HepG2 (cell line): Measurements from ENCODE around the gene DPY30. TPM values are rescaled to one million over a fixed set of nuclear protein-coding genes. Genes with fewer than 3 reads are reported as not detected.

Experiments
- AKAP8 ChIP-seq: sonication (generic); formaldehyde crosslinking; IDR thresholded peaks from 2 replicates; pipeline ENCODE4 v1.5.1; 2020; ENCODE audit warnings: mild to moderate bottlenecking, missing genetic modification reagents
- ERF ChIP-seq: IDR thresholded peaks from 2 replicates; pipeline ENCODE4 v1.6.1; 2018; ENCODE audit warnings: missing biosample characterization, missing genetic modification reagents
- FOXA1 ChIP-seq, 2 experiments: fragments of 450-650 bp in 1 of 2; sonication (generic) in 1 of 2; formaldehyde crosslinking in 1 of 2; IDR thresholded peaks; 2 replicates each; pipeline versions ENCODE4 v1.4.0 to v1.6.1; 2016 to 2020; ENCODE audit warnings: missing genetic modification reagents in 1 of 2
- GATA4 ChIP-seq: sonication (generic); IDR thresholded peaks from 2 replicates; pipeline ENCODE4 v1.6.1; 2016; ENCODE audit warnings: antibody characterized with exemption, low read depth, borderline replicate concordance
- HOXD1 ChIP-seq: sonication (generic); formaldehyde crosslinking; IDR thresholded peaks from 2 replicates; pipeline ENCODE4 v1.5.0; 2020; ENCODE audit warnings: missing genetic modification reagents
- NCOR1 ChIP-seq: fragments of 200-600 bp; sonication (generic); IDR thresholded peaks from 2 replicates; pipeline ENCODE4 v1.7.0; 2017; ENCODE audit warnings: antibody characterized with exemption, low read length, borderline replicate concordance
- RORA ChIP-seq: sonication (generic); formaldehyde crosslinking; IDR thresholded peaks from 2 replicates; pipeline ENCODE4 v1.5.0; 2020; ENCODE audit warnings: mild to moderate bottlenecking, missing genetic modification reagents, moderate library complexity
- SMARCE1 ChIP-seq: fragments of 450-650 bp; IDR thresholded peaks from 2 replicates; pipeline ENCODE4 v1.6.1; 2017; ENCODE audit warnings: borderline replicate concordance
- SPEN ChIP-seq: sonication (generic); formaldehyde crosslinking; IDR thresholded peaks from 2 replicates; pipeline ENCODE4 v1.5.1; 2020; ENCODE audit warnings: low read depth, mild to moderate bottlenecking, missing genetic modification reagents
- TAF1 ChIP-seq: sonication (generic); formaldehyde crosslinking; IDR thresholded peaks from 2 replicates; pipeline ENCODE4 v1.4.0; 2020; ENCODE audit warnings: missing genetic modification reagents
- ZFP1 ChIP-seq: IDR thresholded peaks from 2 replicates; pipeline ENCODE4 v1.6.1; 2016
- ZNF335 ChIP-seq: sonication (generic); formaldehyde crosslinking; IDR thresholded peaks from 2 replicates; pipeline ENCODE4 v1.4.0; 2020; ENCODE audit warnings: missing genetic modification reagents
- ZNF33A ChIP-seq: sonication (generic); formaldehyde crosslinking; IDR thresholded peaks from 2 replicates; pipeline ENCODE4 v1.5.1; 2020; ENCODE audit warnings: missing genetic modification reagents, mild to moderate bottlenecking, moderate library complexity, borderline replicate concordance
- ZNF510 ChIP-seq: sonication (generic); formaldehyde crosslinking; IDR thresholded peaks from 2 replicates; pipeline ENCODE4 v1.4.0; 2020; ENCODE audit warnings: low read depth, mild to moderate bottlenecking, missing genetic modification reagents
- ZNF530 ChIP-seq: sonication (generic); formaldehyde crosslinking; IDR thresholded peaks from 2 replicates; pipeline ENCODE4 v1.5.0; 2020; ENCODE audit warnings: low read depth, mild to moderate bottlenecking, missing genetic modification reagents
- ZNF850 ChIP-seq: sonication (generic); formaldehyde crosslinking; conservative IDR thresholded peaks from 2 replicates; pipeline ENCODE4 v1.9.0; 2021; ENCODE audit warnings: mild to moderate bottlenecking, missing genetic modification reagents
- polyA plus RNA-seq, 8 experiments: library from polyadenylated mRNA; depleted of rRNA in 3 of 8; stranded (reverse) in 7 of 8; unstranded in 1 of 8; fragments of >200 nt; fragmentation: Illumina TruSeq in 4 of 8; extraction: Trizol in 4 of 8; gene quantifications; 2 replicates each; pipeline versions ENCODE4 v1.2.1 to v1.2.3, GENCODE V29; 2011 to 2016; ENCODE audit warnings: low read depth in 4 of 8, missing spikeins in 1 of 8, mixed read lengths in 1 of 8; ENCODE audit not compliant: insufficient read depth in 1 of 8
- total RNA-seq, 5 experiments: library from RNA; depleted of rRNA; stranded (reverse); fragments of >200 nt; fragmentation: Illumina TruSeq; extraction: Trizol; gene quantifications; 2 replicates each; pipeline ENCODE4 v1.2.3, GENCODE V29; 2016; ENCODE audit warnings: low read depth in 1 of 5
- TF ChIP-seq, protein P1 (sequence below): fragments of 450-650 bp; IDR thresholded peaks from 2 replicates; pipeline ENCODE4 v1.6.1; 2016
- TF ChIP-seq, protein P2 (sequence below): sonication (generic); formaldehyde crosslinking; IDR thresholded peaks from 2 replicates; pipeline ENCODE4 v1.8.0; 2022; ENCODE audit warnings: low read depth, missing genetic modification reagents
- TF ChIP-seq, protein P3 (sequence below): sonication (generic); formaldehyde crosslinking; IDR thresholded peaks from 2 replicates; pipeline ENCODE4 v1.9.0; 2021; ENCODE audit warnings: missing genetic modification reagents, mild to moderate bottlenecking, borderline replicate concordance
- TF ChIP-seq, protein P4 (sequence below): sonication (generic); formaldehyde crosslinking; IDR thresholded peaks from 2 replicates; pipeline ENCODE4 v1.5.1; 2020; ENCODE audit warnings: mild to moderate bottlenecking, missing genetic modification reagents, borderline replicate concordance

DPY30 gene
- total and polyA plus RNA-seq, 2 of the 13 experiments (the other 11 are each of a cell fraction or from before 2014, with no cell fraction given) = 98.1 to 118 TPM

DNA sequence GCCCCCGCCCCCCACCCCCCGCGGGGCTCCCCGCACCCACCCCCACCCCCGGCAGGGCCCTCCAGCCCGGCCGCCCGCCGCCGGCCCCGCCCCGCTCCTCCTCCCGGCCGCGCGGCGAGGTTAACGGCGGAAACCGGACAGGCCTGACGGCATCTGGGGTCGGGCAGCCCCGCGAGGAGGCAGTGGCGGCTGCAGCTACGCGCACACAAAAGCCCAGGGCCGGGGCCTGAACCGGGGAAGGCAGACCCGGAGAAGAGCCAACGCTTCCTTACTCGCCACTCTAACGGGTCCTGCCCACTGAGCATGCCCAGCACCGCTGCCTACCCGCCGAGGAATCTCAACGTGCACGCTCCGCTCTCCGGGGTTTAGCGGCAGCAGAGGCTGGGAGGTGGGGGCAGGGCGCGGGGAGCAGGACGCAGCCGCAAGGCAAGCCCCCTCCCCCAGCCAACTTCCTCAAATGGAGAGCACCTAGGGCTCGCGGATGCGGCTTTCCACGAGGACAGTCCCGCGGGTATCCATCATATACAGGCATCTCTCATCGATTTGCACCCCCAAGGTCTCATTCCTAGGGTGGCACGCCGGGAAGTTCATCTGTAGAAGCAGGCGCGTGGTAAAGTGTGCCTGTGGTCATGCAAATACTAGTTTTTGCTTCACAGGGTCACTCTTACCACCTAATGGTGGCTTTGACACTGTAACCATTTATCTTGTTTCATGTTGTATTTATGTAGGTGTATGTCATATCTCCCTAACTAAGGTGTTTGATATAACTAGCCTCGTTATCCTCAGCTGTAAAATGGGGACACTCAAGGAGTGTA, 28.7 kb downstream of the DPY30 start, which contains the start of gene MEMO1 (continued):
- 0 out of 2 replicates have a peak, but pooled peaks have one; percentile 77 for TF ChIP-seq ZNF510
- TF ChIP-seq FOXA1 (IDR thresholded peaks at IDR 0.05) = no peak
- TF ChIP-seq FOXA1 (CRISPR knock-in tag; IDR thresholded peaks at IDR 0.05) = peak; percentile 32; the same call in 1 of the 2 replicates
- peak; percentile 83; the same call in 1 of the 2 replicates for TF ChIP-seq GATA4
- TF ChIP-seq TAF1 (CRISPR knock-in tag) = peak; percentile 90
- TF ChIP-seq, protein P1, sequence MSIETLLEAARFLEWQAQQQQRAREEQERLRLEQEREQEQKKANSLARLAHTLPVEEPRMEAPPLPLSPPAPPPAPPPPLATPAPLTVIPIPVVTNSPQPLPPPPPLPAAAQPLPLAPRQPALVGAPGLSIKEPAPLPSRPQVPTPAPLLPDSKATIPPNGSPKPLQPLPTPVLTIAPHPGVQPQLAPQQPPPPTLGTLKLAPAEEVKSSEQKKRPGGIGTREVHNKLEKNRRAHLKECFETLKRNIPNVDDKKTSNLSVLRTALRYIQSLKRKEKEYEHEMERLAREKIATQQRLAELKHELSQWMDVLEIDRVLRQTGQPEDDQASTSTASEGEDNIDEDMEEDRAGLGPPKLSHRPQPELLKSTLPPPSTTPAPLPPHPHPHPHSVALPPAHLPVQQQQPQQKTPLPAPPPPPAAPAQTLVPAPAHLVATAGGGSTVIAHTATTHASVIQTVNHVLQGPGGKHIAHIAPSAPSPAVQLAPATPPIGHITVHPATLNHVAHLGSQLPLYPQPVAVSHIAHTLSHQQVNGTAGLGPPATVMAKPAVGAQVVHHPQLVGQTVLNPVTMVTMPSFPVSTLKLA = peak; percentile 71
- peak; percentile 96 for TF ChIP-seq ZFP1 (CRISPR knock-in tag)
- TF ChIP-seq AKAP8 = peak; percentile 81; the same call in 1 of the 2 replicates
- TF ChIP-seq, protein P2, sequence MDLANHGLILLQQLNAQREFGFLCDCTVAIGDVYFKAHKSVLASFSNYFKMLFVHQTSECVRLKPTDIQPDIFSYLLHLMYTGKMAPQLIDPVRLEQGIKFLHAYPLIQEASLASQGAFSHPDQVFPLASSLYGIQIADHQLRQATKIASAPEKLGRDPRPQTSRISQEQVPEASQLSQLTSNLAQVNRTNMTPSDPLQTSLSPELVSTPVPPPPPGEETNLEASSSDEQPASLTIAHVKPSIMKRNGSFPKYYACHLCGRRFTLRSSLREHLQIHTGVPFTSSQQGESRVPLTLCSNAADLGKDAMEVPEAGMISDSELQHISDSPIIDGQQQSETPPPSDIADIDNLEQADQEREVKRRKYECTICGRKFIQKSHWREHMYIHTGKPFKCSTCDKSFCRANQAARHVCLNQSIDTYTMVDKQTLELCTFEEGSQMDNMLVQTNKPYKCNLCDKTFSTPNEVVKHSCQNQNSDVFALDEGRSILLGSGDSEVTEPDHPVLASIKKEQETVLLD = peak; percentile 97
- TF ChIP-seq ZNF850 (CRISPR knock-in tag) = no peak
- no peak for TF ChIP-seq NCOR1
- peak; percentile 93 for TF ChIP-seq ZNF335 (CRISPR knock-in tag)
- no peak for TF ChIP-seq SMARCE1
- peak; percentile 88; the same call in 1 of the 2 replicates for TF ChIP-seq HOXD1 (CRISPR knock-in tag)
- TF ChIP-seq RORA = no peak
- peak; percentile 89 for TF ChIP-seq SPEN
- 0 out of 2 replicates have a peak, but pooled peaks have one; percentile 43 for TF ChIP-seq ZNF33A (CRISPR knock-in tag)
- TF ChIP-seq, protein P3, sequence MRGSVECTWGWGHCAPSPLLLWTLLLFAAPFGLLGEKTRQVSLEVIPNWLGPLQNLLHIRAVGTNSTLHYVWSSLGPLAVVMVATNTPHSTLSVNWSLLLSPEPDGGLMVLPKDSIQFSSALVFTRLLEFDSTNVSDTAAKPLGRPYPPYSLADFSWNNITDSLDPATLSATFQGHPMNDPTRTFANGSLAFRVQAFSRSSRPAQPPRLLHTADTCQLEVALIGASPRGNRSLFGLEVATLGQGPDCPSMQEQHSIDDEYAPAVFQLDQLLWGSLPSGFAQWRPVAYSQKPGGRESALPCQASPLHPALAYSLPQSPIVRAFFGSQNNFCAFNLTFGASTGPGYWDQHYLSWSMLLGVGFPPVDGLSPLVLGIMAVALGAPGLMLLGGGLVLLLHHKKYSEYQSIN (CRISPR knock-in tag) = no peak
- TF ChIP-seq, protein P4, sequence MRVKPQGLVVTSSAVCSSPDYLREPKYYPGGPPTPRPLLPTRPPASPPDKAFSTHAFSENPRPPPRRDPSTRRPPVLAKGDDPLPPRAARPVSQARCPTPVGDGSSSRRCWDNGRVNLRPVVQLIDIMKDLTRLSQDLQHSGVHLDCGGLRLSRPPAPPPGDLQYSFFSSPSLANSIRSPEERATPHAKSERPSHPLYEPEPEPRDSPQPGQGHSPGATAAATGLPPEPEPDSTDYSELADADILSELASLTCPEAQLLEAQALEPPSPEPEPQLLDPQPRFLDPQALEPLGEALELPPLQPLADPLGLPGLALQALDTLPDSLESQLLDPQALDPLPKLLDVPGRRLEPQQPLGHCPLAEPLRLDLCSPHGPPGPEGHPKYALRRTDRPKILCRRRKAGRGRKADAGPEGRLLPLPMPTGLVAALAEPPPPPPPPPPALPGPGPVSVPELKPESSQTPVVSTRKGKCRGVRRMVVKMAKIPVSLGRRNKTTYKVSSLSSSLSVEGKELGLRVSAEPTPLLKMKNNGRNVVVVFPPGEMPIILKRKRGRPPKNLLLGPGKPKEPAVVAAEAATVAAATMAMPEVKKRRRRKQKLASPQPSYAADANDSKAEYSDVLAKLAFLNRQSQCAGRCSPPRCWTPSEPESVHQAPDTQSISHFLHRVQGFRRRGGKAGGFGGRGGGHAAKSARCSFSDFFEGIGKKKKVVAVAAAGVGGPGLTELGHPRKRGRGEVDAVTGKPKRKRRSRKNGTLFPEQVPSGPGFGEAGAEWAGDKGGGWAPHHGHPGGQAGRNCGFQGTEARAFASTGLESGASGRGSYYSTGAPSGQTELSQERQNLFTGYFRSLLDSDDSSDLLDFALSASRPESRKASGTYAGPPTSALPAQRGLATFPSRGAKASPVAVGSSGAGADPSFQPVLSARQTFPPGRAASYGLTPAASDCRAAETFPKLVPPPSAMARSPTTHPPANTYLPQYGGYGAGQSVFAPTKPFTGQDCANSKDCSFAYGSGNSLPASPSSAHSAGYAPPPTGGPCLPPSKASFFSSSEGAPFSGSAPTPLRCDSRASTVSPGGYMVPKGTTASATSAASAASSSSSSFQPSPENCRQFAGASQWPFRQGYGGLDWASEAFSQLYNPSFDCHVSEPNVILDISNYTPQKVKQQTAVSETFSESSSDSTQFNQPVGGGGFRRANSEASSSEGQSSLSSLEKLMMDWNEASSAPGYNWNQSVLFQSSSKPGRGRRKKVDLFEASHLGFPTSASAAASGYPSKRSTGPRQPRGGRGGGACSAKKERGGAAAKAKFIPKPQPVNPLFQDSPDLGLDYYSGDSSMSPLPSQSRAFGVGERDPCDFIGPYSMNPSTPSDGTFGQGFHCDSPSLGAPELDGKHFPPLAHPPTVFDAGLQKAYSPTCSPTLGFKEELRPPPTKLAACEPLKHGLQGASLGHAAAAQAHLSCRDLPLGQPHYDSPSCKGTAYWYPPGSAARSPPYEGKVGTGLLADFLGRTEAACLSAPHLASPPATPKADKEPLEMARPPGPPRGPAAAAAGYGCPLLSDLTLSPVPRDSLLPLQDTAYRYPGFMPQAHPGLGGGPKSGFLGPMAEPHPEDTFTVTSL (CRISPR knock-in tag) = no peak
- peak; percentile 95 for TF ChIP-seq ERF (CRISPR knock-in tag)
- TF ChIP-seq ZNF530 (CRISPR knock-in tag) = peak; percentile 63; the same call in 1 of the 2 replicates
